Testis (tissue), 2 donors: ENCODE measurements around the gene PANX2.

ENCODE experiments used
- CTCF ChIP-seq, 3 experiments: fragments of 450-650 bp in 2 of 3; fragments of 200-600 bp in 1 of 3; sonication (generic) in 1 of 3; IDR thresholded peaks; one replicate each; pipeline ENCODE4 v1.5.1; 2016 to 2019; ENCODE audit warnings: antibody characterized with exemption in 3 of 3, mild to moderate bottlenecking in 2 of 3, moderate library complexity in 1 of 3
- POLR2A ChIP-seq: fragments of 450-650 bp; IDR thresholded peaks from one replicate; pipeline ENCODE4 v1.6.1; 2017; ENCODE audit warnings: antibody characterized with exemption, mild to moderate bottlenecking, moderate library complexity

GRCh38 chr22:50207383-50208140 is 37.0 kb downstream of the PANX2 start:
- TF ChIP-seq POLR2A (no peak), CTCF (IDR thresholded peaks at IDR 0.05) (no peak)
